OCI-LY1 (cell line): ENCODE measurements around the gene DPRX.

ENCODE experiments used
- EZH2 ChIP-seq: fragments of 200-600 bp; sonication (generic), shearing (Covaris generic); IDR thresholded peaks from 2 replicates; pipeline ENCODE4 v1.8.0; 2017; ENCODE audit warnings: borderline replicate concordance, mixed run types, mild to moderate bottlenecking, antibody characterized with exemption, low read length, moderate library complexity, mixed read lengths
- TF ChIP-seq, protein P1 (sequence below): fragments of 200-600 bp; sonication (generic), shearing (Covaris generic); IDR thresholded peaks from 2 replicates; pipeline ENCODE4 v1.5.1; 2017; ENCODE audit warnings: mild to moderate bottlenecking, antibody characterized with exemption, low read length, moderate library complexity, mixed read lengths

DNA sequence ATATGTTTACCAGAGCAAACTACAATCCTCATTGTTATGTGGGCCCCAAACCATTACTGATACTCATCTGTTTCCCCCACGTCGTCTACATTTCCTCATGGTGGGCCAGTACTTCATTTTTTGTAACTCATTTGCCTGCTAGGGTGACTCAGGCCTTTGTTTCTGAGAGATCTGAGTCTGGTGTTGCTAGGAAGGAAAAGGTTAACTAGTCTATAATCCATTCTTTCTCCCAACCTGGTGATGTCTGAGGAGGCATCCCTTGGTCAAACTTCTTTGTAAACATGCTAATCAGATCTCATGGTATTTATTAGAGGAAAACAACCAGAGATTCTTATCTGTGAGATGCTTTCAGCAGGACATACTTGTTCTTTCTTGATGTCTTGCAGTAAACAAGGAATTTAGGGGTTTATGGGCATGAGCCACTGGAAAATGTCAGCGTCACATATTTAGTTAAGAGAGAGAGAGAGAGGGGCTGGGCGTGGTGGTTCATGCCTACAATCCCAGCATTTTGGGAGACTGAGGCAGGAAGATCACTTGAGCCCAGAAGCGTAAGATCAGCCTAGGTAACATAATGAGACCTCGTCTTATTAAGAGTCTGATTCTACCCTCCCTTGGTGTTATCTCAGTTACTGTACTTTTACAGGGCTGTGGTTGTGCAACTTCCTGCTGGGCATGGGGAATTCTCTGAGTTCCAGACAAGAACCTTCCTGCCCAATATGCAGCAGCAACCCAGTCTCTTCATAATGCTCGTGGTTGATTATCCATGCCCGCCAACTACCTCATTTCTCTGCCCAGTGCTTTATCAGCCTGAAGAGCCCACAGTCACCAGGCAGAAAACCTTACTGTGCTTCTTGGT lies 9.7 kb upstream of the DPRX start:
- TF ChIP-seq, protein P1, sequence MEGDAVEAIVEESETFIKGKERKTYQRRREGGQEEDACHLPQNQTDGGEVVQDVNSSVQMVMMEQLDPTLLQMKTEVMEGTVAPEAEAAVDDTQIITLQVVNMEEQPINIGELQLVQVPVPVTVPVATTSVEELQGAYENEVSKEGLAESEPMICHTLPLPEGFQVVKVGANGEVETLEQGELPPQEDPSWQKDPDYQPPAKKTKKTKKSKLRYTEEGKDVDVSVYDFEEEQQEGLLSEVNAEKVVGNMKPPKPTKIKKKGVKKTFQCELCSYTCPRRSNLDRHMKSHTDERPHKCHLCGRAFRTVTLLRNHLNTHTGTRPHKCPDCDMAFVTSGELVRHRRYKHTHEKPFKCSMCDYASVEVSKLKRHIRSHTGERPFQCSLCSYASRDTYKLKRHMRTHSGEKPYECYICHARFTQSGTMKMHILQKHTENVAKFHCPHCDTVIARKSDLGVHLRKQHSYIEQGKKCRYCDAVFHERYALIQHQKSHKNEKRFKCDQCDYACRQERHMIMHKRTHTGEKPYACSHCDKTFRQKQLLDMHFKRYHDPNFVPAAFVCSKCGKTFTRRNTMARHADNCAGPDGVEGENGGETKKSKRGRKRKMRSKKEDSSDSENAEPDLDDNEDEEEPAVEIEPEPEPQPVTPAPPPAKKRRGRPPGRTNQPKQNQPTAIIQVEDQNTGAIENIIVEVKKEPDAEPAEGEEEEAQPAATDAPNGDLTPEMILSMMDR: no peak
- no peak for TF ChIP-seq EZH2
